ENCODE results near the gene DDX47.
"Not testable (repeated sequence)": the region's sequence is repeated elsewhere in the genome, so short reads cannot be mapped to it uniquely, and the experiment has no call there.

DDX47 gene

DNA sequence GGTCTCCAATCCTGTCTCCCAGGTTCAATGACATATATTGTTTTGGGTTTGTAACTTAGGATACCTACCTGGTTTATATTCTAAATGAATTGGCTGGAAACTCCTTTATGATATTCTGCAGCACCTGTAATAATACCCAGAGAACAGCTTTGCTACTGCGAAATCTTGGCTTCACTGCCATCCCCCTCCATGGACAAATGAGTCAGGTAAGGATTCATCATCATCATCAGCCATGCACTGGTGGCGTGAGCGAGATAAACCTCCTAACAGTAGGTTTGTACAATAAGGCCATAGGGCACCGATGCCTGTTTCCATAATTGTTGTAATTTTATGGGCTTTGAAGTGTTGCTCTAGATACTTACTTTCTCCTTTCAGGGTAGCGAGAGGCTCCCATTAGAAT, 10.7 kb downstream of the DDX47 start:
- no peak for DNase-seq

DNA sequence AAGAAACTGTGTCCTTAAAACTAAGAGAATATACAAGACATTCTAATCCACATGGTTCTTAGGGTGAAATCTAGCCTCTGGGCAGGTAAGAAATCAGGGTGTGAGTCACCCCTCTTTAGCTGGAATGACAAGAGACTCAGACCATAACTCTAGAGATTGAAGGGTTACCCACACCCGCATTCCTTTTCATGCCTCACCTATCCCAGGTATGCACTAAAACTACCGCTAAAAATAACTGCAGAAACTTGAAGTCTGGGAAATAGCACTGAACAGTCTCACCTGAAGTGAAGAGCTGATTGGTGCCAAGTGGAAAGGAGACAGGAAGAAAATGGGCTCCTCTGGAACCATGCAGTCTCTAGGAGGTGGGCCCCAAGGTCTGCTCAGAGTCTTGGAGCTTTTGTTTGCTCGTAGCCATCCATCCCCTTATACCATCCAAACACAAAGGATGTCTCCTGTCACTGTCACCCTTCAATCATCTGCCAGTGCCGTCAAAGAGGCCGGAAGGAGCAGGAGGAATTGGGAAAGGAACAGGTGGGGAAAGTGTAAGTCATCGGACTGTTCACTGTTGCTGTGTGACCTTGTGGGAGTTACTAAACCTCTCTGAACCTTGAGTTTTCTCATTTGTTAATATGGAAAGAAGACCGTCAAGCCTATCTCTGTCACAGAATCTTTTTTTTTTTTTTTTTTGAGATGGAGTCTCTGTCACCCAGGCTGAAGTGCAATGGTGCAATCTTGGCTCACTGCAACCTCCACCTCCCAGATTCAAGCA, 22.4 kb downstream of the DDX47 start:
- no peak for DNase-seq

DNA sequence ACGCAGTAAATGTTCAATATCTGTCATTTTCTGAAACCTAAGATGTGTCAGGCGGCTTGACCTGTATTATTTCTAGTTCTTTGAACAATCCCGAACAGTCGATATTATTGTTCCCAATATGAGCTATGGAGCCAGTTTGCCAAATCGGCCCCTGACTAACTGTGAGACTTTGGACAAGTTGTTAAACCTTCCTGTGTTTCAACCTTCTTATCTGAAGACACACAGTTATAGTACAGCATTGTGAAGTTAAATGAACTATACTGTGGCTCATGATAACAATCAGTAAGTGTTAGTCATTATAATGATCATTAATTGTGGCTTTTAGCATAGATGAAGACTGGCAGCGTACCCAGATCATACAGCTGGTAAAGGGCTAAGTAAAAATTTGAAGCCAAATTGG, 23.4 kb downstream of the DDX47 start:
- no peak for DNase-seq

DNA sequence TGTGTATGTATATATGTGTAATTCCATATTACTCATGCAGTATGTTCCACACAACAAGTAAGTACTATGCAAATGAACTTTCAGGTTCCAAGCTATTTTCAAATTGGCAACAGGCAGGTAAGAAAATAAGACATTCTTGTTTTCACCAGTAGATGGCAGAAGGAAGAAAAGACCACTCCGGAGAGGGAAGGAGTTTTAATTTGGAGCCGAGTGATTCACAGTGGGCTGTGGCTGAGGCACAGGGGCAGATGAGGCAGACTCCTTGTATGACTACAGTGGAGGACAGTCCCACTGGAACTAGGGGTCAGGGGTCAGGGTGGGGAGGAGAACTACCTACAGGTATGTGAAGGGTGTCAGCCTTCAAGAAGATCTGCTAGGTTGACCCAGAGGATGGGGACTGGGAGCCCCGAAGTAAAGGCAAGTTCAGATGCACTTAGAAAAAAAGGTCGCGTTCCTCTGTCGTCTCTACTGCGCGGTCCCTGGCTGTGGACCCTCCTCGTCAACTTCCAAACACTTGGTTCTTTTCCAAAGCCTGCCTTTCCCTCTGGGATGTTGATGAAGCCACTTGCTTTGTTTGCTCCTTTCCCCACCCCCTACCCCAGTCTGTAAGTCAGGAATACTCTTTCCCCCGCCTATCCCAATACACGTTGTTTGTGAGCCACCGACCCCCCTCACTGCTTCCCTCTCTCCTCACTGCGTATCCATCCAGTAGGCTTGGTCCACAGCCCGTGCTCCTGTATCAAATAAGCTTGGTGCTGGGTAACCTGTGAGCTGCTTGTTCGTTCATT, 24.1 kb downstream of the DDX47 start:
- DNase-seq, result no peak

DNA sequence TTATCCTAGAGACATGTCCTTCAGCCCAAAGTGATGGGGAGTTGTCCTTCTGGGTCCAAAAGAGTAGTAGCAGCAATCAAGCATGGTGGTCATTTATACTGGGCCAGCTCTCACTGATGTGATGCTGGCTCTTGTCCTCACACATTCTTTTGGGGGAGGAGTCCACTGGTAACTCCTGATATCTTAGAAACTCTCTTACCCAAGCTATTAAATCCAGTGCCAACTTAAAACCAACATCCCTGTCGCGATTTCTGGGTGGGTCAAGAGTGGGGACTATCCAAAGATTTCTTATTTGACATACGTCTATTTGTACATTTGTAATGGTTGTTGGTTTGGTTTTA, 24.6 kb downstream of the DDX47 start:
- no peak for DNase-seq

DNA sequence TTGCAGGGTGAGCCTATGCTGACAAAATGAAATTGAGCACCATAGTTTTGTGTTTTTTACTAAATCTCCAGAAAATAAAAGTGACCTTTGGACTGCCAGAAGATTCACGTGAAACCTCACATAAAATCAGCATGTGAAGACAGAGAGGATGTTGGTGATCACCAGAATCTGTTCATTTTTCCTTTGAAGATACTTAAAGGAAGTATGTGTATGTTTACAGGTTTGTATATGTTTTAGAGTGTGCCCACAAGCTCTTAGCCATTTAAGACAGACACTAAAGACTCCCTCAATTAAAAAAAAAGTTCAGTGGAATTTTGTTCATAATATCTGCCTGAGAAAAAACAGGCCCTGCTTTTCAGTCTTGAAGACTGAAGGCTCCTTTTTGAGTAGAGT, 25.9 kb downstream of the DDX47 start:
- DNase-seq, result no peak

DNA sequence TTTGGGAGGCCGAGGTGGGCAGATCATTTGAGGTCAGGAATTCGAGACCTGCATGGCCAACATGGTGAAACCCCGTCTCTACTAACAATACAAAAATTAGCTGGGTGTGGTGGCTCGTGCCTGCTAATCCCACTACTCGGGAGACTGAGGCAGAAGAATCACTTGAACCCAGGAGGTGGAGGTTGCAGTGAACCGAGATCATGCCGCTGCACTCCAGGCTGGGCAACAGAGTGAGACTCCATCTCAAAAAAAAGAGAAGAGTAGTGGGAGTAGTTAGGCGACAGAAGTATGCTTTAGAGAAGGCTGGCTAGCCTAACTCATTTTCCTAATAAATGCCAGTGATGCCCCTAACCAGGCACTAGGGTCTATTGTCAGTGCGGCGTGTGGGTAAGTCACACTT, 26.3 kb downstream of the DDX47 start:
- not testable (repeated sequence) for DNase-seq

DNA sequence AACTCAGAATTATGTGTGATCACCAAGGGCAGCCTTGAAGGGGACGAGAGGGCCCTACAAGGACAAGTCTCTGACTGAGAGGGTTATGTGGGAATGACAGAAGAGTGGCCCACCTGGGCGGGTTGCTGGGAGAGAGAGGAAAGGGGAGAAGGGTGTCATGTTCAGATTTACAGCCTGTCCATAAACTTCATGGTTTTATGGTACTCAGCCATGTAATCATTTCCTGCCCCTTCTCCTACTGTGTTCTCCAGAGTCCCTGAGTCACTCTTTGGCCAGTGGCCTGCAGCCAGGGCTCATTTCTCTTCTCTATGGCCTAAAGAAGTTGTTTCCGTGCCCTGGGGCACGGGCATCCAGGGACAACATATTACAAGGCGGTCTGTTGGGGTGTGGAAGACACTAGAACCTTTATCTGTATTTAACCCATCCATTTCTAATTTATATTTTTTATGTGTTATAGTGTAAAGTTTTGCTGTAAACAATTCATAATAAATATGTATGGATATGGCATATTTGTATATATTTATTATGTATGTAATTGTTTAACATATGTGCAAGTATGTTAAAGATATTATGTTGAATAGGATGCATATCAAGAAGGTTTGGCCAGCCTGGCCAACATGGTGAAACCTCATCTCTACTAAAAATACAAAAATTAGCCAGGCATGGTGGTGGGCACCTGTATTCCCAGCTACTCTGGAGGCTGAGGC, 26.9 kb downstream of the DDX47 start:
- DNase-seq, result no peak

DNA sequence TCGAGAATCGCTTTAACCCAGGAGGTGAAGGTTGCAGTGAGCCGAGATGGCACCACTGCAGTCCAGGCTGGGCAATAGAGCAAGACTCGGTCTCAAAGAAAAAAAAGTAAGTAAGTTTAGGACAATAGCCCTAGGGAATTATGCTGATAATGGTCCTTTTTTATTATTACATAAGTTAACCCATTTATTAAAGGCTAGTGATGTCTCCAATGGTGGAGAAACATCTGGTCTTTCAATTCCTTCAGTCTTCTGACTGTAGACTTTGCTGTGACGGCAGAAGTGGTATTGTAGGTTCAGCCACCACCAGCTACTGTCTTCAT, 27.4 kb downstream of the DDX47 start:
- no peak for DNase-seq

DNA sequence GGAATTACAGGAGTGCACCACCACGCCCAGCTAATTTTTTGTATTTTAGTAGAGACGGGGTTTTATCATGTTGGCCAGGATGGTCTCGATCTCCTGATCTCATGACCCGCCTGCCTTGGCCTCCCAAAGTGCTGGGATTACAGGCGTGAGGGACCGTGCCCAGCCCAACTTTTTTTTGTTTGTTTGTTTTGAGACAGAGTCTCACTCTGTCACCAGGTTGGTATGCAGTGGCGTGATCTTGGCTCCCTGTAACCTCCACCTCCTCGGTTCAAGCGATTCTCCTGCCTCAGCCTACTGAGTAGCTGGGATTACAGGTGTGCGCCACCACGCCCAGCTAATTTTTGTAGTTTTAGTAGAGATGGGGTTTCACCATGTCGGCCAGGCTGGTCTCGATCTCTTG, 28.3 kb downstream of the DDX47 start:
- DNase-seq, result not testable (repeated sequence)

DNA sequence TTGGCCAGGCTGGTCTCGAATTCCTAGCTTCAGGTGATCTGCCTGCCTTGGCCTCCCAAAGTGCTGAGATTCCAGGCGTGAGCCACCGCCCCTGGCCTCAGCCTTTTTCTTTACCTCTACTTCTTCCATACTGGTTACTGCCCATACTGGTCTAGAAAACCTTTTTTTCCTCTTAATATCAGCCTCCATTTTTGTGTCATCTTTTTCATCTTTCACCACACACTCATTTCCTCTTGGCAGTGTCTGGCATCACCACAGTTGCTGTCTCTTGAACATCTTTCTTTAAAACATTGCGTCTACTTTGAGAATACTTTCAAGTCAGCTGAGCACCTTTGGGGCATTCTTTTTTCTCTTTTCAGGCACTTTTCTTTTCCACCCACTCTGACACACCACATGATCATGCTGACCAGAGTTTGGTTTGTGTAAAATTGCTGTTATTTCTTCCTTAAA, 32.7 kb downstream of the DDX47 start:
- no peak for DNase-seq

DNA sequence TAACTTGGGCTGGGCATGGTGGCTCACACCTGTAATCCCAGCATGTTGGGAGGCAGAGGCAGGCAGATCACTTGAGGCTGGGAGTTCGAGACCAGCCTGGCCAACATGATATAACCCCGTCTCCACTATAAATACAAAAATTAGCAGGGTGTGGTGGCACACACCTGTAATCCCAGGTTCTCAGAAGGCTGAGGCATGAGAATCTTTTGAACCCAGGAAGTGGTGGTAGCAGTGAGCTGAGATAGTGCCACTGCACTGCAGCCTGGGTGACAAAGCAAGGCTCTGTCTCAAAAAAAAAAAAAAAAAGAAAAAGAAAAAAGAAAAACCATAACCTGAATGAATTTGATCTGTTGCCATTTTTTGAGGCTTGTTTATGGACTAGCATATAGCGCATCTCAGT, 33.6 kb downstream of the DDX47 start:
- DNase-seq, result not testable (repeated sequence)

DNA sequence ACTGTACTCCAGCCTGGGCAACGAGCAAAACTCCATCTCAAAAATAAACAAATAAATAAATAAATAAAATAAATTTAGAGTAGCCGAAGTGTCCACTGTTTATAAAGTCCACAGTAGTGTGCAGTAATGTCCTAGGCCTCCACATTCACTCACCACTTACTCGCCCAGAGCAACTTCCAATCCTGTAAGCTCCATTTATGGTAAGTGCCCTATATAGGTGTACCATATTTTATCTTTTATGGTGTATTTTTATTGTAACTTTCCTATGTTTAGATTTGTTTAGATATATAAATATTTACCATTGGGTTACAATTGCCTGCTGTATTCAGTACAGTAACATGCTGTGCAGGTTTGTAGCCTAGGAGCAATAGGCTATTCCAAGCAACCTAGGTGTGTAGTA, 40.3 kb downstream of the DDX47 start:
- DNase-seq, result no peak

DNA sequence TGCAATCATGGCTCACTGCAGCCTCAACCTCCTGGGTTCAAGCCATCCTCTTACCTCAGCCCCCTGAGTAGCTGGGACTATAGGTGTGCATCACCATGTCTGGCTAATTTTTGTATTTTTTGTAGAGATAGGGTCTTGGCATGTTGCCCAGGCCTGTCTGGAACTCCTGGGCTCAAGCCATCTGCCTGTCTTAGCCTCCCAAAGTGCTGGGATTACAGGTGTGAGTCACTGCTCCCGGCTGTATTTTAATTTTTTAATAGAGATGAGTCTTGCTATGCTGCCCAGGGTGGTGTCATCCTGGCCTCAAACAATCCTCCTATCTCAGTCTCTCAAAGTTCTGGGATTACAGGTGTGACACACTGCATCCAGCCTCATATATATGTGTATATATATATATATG, 46.5 kb downstream of the DDX47 start:
- DNase-seq, result no peak

DNA sequence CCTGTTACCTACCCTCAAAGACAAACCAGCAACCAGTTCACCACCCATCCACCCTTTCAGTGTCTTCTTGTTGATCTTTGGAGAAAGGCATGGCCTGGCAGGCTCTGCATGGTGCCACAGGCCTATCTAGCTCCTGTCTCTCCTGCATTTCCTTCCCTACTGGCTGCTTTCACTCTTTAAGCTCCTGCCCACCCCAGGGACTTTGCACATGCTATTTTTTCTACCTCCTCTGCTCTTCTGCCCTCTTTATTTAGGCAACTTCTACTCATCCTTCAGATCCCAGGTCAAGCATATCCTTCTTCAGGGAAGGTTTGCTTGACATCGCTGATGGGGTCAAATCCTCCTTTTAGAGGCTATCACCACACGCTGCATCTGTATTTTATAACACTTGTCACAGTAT, 51.1 kb downstream of the DDX47 start:
- DNase-seq, result no peak

DNA sequence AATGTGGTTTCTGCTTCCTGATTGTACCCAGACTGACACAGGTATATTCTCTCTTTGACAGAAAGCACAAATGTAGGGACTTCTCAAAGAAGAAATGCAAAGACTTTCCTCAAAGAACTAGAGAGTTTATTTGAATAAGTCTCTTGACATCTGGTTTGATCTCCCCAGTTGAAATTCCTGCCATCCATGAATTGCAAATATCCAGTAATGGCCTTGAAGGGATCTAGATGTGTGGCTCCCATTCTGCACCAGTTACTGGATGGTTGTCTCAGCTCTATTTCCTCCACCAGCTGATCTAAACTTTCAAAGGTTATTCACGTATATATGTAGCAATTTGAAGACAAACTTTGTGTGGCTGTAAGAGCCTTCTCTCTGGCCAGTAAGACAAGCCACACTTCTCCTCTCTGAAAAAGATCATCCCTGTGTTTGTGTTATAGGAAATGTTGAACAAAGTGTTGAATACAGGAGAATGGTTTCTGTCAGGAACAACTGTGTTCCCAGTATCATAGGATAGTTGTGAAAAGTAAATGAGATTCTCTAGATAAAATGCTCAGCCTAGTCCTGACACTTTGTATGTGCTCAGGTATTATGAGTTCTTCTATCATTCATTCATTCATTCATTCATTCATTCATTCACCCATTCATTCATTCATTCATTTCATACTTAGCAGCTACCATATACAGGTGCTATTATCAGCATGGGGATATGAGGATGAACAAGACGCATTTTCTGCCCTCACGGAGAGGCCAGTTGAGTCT, 55.5 kb downstream of the DDX47 start:
- no peak for DNase-seq

DNA sequence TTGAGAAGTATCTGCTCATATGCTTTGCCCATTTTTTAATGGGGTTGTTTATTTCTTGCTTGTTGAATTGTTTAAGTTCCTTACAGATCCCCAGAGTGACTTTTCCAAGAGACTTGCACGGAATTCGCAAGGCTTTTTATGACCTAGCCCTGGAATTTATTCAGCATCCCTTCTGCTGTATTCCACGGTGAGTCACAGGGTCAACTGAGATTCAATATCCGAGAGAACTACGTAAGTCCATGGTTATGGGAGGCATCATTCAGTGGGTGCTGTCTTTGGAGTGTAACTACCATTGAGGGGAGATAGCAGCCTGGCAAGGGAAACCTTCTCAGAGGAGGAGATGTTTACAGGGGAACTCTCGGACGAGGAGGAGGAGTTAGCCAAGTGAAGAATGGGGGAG, 57.3 kb downstream of the DDX47 start:
- no peak for DNase-seq

DNA sequence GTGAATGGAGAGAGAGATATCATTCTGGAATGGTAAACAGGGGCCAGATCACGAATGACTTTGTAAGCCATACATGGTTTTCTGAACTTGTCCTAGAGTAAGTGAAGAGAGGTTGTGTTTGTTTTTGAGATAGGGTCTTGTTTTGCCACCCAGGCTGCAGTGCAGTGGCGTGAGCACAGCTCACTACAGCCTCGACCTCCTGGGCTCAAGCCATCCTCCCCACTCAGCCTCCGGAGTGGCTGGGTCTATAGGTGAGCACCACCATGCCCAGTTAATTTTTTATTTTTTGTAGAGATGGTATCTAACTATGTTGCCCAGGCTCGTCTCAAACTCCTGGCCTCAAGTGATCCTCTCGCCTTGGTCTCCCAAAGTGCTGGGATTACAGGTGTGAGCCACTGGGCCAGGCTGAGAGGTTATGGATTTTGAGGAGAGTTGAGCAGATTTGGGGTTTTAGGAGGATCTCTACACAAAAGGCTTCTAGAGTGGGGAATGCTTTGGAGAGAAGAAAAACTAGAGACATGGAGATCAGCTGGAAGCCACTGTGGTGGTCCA, 58.5 kb downstream of the DDX47 start:
- DNase-seq, result no peak

DNA sequence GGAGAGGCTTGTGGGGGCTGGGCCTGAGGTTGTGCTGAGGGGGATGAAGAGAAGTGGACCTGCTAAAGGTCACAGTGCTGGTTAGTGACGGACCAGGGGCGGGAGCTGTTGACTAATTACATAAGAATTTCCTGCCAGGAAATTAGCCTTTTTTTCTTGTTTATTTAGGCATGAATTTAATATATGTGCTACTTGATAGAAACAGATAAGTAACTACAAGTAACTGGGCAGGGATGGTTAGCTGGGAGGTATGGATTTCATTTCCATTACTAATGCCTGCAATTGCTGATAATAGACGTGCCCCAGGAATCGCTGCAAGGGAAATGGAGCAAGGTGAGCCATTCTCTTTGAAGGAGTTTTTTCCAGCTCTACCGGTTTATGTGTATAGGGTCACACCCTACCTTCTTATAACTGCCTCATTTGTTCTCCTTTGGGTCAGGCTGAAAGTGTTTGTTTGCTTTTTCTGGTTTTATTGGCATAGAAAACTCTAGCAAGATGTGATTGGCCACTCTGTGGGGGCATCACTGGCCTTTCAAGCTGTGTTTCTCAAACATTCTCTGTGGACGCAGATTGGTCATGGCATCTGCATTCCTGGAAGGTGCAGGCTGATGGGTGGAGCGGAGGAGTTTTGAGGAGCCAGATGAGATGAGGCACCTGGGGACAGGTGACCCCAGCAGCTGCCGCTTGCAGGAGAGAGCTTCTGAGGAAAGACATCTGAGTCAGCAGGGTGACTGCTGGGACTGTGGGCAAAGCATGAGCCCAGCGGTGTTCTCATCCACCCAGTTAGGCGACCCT, 59.2 kb downstream of the DDX47 start:
- DNase-seq, result no peak

DNA sequence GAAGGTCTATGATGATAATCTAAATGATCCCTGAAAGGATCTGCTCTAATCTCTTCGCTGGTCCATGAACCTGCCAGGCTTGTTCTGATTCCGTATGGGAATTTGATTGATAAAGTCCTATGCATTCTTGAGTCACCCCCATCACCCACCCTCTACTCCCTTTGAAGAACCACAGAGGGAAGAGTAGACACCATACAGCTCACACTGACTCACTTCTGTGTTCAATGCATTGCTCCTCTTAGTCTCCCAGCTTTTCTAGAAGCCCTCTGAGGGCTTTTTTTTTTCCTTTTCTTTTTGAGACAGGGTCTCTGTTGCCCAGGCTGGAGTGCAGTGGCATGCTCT, 59.8 kb downstream of the DDX47 start:
- no peak for DNase-seq

DNA sequence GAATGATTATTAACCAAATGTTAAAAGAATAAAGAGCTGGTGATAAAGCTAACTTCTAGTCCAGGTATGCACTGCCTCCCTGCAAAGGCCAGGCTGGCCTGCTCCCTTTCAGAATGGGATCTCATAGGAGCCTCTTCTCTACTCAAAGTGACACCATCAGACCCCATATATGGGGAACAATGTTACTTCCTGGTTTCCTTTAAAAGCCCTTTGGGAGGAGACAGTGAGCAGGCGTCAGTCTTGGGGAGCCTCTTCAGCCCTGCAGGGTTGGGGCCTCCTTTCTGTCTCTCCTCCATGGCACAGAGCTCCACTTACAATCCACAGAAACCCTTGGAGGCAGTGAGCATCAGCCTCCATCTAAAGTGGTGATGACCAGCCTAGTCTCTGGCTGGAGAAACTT, 60.9 kb downstream of the DDX47 start:
- DNase-seq, result no peak

DNA sequence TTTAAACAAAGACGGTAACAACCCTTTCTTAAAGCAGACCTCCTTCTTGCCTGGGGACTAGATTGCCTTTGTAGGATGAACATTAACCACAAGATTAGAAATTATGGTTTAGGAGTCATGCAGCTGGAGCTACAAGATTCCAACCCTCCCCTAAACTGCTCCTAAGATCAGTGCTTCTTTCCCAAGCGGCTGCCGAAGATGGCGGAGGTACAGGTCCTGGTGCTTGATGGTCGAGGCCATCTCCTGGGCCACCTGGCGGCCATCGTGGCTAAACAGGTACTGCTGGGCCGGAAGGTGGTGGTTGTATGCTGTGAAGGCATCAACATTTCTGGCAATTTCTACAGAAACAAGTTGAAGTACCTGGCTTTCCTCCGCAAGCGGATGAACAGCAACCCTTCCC, 62.2 kb downstream of the DDX47 start:
- not testable (repeated sequence) for DNase-seq
